Measurements from ENCODE around the gene ERCC5. TPM values are rescaled to one million over a fixed set of nuclear protein-coding genes. Genes with fewer than 3 reads are reported as not detected.

The ERCC5 gene
- total and polyA plus RNA-seq, 9 of the 15 experiments (the other 6 are each of a cell fraction or from before 2014, with no cell fraction given) = 7.4 to 43.1 (median 33.9) TPM

DNA sequence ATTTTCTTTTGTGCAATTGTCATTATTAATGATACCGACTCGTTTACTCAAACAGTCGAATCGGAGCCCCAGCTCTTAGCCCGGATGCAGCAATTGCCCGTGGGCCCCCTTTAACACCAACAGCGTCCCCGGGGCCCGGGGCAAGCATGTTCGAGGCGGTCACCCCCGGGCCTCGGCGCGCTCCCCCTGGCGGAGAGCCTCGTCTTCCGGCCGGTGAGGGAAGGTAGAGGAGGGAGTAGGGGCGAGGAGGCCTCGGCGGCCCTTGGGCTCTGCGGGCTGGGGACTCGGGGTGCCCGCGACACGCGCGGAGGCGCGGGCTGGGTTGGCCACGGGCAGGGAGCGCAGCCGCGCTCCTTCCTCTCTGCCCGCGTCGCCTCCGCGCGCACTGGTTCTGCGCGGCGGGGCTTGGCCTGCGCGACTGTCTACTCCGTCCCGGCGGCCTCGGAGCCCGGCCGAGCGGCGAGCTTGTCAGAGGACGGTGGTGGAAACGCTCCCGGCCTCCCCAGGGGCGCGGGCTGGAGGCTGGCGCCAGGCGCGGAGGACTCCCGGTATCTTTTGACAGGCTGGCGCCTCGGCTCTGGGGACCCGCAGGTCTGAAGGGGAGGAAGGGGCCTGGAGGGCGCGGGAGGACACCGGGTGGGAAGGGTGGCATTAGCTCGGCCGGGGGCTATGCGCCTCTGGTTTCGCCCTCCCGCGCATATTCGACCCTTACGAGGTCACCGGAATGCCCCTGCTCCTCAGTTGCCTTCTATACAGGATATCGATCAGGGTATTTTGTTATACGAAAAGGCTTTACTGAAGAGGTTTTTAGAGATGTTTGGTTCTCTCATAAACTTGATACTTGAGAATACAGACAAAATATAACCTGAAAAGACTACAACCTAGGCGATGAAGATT, 45.4 kb upstream of the ERCC5 start (continued):
- TF ChIP-seq, protein P1, sequence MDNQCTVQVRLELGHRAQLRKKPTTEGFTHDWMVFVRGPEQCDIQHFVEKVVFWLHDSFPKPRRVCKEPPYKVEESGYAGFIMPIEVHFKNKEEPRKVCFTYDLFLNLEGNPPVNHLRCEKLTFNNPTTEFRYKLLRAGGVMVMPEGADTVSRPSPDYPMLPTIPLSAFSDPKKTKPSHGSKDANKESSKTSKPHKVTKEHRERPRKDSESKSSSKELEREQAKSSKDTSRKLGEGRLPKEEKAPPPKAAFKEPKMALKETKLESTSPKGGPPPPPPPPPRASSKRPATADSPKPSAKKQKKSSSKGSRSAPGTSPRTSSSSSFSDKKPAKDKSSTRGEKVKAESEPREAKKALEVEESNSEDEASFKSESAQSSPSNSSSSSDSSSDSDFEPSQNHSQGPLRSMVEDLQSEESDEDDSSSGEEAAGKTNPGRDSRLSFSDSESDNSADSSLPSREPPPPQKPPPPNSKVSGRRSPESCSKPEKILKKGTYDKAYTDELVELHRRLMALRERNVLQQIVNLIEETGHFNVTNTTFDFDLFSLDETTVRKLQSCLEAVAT (IDR thresholded peaks at IDR 0.05) = no peak
- TF ChIP-seq KDM2B (CRISPR knock-in tag; IDR thresholded peaks at IDR 0.05) (no peak; the same call in 1 of the 2 replicates), LEF1 (IDR thresholded peaks at IDR 0.05) (no peak), SMARCA5 (IDR thresholded peaks at IDR 0.05) (no peak), BMI1 (IDR thresholded peaks at IDR 0.05; ENCODE audit: low read length) (no peak), SRSF9 (IDR thresholded peaks at IDR 0.05; ENCODE audit: borderline replicate concordance, low read depth, low read length) (no peak)
- TF ChIP-seq, protein P2, sequence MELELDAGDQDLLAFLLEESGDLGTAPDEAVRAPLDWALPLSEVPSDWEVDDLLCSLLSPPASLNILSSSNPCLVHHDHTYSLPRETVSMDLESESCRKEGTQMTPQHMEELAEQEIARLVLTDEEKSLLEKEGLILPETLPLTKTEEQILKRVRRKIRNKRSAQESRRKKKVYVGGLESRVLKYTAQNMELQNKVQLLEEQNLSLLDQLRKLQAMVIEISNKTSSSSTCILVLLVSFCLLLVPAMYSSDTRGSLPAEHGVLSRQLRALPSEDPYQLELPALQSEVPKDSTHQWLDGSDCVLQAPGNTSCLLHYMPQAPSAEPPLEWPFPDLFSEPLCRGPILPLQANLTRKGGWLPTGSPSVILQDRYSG (tag; conservative IDR thresholded peaks at IDR 0.05; ENCODE audit: low read depth) = no peak
- TF ChIP-seq, protein P3, sequence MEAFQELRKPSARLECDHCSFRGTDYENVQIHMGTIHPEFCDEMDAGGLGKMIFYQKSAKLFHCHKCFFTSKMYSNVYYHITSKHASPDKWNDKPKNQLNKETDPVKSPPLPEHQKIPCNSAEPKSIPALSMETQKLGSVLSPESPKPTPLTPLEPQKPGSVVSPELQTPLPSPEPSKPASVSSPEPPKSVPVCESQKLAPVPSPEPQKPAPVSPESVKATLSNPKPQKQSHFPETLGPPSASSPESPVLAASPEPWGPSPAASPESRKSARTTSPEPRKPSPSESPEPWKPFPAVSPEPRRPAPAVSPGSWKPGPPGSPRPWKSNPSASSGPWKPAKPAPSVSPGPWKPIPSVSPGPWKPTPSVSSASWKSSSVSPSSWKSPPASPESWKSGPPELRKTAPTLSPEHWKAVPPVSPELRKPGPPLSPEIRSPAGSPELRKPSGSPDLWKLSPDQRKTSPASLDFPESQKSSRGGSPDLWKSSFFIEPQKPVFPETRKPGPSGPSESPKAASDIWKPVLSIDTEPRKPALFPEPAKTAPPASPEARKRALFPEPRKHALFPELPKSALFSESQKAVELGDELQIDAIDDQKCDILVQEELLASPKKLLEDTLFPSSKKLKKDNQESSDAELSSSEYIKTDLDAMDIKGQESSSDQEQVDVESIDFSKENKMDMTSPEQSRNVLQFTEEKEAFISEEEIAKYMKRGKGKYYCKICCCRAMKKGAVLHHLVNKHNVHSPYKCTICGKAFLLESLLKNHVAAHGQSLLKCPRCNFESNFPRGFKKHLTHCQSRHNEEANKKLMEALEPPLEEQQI (IDR thresholded peaks at IDR 0.05) = no peak

Measured in K562 (cell line).